ENCODE data around the gene ELAVL4.
"Not testable (repeated sequence)": the region's sequence is repeated elsewhere in the genome, so short reads cannot be mapped to it uniquely, and the experiment has no call there.

ELAVL4 gene

GRCh38 chr1:50126927-50127715 lies 18.4 kb downstream of the ELAVL4 start:
- no peak for DNase-seq

DNA sequence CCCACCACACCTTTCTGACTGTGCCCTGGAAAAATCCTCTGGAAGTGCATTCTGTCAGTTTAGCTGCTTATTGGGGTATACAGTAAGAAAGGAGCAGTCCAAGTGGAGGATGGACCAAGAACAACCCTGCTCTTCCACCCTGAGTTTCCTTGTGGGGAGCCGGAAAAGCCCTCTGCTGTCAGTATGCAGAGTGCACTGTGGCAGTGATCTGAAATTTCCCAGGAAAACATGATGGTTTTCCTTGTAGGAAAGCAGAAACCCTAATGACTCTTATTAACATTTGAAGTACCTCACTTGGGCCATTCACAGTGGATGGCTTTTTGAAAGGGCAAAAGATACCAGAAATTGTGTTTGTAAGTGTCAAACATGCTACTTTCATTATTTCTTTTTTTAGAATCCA lies 20.5 kb downstream of the ELAVL4 start:
- DNase-seq, result no peak

GRCh38 chr1:50132347-50132894 lies 23.7 kb downstream of the ELAVL4 start:
- no peak for DNase-seq

DNA sequence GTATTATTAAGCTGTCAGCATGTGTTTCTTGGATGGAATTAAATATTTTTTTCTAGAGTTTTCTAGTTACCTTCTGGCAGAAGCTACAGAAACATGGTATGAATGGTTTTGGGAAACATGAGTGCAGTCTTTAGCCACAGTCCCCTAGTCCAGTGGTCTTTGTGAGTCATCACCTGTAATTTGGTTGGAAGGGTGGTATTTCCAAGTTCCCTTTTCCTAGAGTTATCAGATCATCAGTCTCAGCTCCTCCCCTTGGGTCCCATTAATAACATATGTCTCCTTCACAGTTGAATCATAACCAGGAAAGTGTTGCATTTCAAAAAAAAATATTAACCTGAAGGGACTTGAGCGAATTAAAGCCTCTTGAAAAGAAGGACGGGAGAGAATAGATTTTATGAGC lies 27.0 kb downstream of the ELAVL4 start:
- DNase-seq, result no peak

DNA sequence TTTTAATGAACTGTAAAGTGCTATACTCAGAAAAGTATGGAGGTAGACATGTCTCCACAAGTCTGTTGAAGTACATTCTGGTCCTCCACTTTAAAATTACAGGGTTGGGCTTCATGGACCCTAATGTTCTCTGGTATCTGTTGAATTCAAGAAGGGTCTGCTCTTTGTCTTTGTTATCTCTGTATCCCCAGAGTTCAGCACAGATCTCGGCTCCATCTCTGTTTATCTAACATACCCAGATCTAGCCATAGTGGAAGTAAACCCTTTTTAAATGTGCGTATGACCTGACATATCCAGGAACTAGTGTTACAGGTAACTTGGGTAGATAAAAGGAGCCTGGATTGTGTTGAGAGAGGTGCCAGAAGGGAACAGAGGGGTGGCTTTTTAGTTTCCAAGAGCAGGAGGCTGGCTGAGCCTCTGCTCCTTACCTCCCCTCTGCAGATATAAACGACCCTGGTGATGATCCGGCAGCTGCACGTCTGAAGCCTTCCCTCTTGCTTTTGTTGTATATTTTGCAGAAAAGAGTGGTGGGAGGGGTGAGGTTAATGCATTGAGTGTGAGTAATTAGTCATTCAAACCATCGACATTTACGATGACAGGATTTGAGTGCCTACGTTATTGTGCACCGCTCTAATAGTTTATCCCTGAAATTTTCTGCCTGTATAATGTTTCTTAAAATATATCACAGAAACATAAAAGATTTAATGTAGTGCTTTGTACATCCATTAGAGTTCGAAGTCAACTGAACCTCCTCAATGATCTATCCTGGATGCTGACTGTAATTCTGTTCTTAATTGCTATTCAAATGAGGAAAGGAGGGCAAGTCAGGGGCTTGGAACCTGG lies 30.8 kb downstream of the ELAVL4 start:
- DNase-seq, result no peak

DNA sequence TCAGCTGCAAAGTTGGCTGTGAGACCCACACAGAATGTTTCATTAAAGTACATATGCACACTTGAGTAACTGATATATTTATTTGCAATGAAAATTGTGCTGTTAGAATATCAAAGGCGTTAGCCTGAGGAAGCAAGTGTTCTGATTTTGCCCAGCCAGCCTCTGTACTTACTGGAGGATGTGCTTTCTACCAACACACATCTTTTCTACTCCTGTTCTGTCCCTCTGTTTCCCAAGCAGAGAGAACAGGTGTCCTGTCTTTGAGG lies 31.4 kb downstream of the ELAVL4 start:
- DNase-seq, result no peak

GRCh38 chr1:50147191-50147850 lies 38.6 kb downstream of the ELAVL4 start:
- DNase-seq, result no peak

GRCh38 chr1:50148142-50148923 lies 39.6 kb downstream of the ELAVL4 start:
- DNase-seq, result no peak

DNA sequence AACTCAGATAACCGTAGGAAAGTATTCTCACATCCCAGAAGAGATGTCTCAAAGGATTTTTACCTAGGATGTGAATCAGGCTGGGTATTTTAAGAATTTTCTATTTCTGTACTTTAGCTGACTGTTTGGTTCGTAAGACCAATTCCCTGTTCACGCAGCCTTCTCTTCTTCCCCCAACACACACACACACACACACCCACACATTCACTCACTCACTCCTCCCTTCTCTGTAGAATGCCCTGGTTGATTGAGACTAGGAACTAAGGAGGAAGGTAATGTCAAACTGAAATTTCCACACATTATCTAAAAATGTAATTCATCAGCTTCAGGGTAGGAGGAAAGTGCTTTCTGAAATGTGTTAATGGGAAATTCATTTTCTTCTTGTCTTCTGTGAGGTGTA lies 43.5 kb downstream of the ELAVL4 start:
- DNase-seq, result no peak

GRCh38 chr1:50155541-50155940 lies 46.8 kb downstream of the ELAVL4 start:
- DNase-seq, result no peak

DNA sequence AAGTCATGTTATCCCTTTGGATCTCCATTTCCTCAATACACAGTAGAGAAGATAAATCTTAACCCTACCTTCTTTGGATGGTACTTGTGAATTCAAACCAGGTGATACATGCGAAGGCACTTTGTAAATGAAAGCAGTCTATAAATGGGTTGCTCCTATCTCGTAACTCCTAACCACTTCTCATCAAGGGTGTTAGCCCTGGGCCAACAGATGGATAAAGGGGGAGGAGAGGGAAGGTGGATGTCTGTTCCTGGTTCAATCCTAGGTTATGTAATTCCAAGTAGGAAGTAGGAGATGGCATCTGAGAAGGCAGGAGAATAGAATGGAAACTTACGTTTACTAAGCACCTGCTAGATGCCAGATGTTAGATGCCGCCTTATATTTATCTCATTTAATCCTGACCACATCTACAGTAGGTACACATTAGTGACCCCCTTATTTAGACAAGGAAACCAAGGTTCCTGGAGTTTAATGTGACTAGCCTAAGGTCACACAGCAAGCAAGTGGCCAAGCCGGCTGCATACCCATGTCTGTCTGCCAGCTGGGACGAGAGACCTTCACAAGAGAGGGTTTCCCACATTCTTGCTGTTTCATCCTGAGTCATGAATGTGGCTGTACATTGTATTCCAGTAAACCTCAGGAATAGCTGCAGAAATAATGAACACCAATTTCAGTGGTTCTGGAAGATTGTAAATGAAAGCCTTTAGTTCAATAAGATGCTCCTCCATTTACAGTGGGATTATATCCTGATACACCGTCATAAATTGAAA lies 47.7 kb downstream of the ELAVL4 start:
- DNase-seq, result no peak

DNA sequence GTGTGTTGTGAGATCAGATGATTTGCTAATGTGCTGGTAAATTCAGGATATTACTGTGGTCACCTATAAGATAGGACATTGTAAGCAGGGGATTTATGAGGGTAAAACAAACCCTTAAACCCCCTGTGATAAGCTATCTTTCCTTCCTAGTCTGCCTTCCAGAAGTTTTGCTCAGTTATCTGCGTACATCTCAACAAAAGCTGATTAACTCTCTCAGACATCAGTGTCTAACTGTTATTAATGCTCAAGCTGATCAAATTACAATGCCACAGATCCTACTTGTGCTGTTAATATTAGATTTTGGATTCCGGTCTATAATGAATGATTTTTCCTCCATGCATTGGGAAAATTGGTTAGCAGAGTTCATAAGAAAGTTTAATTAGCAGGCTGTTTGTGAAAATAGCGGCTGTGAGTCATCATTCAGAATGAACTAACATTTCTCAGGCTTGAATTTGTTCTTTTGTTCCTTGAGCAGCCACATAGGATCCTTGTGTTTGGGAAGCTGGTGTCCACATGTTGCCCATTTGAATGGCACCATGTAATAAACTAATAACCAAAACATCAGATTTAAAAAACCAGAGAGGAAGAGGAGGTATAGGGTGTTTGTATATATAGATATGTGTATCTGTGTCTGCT lies 48.7 kb downstream of the ELAVL4 start:
- no peak for DNase-seq

- no peak for DNase-seq
These were observed 49.7 kb downstream of the ELAVL4 start for GRCh38 chr1:50158421-50158820.

GRCh38 chr1:50163680-50164079 lies 55.0 kb downstream of the ELAVL4 start:
- no peak for DNase-seq

DNA sequence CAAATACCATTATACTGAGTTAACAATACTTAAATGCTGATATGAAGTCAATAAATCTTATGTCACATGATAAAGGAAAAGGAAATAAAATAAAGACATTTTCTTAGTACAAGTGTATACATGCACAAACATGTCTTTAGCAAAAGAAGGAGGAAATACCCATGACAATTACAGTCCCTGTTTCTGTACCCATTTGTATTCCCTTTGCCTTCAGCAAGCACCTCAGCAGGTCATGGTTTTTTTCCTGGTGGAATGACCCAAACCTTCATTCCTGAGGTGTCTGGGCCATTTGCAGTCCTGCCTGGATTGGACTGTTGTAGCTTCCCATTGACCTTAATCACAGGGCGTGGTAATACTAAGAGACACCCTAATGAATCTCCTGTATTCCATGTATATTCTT lies 57.6 kb downstream of the ELAVL4 start:
- not testable (repeated sequence) for DNase-seq

DNA sequence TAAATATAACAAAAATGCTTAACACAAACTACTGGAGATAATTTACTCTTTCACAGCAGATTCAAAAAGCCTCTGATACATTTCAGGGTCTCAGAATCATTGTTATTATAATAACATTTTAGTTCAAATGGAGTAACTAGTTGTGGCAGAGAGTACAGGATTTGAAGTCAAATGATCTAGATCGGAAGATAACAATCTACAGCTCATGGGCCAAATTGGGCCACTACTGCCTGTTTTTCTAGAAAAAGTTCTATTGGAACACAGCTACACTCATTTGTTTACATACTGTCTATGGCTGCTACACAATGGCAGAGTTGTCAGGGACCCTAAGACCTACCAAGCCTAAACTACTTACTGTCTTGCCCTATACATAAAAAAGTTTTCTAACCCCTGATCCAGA lies 63.6 kb downstream of the ELAVL4 start:
- no peak for DNase-seq

DNA sequence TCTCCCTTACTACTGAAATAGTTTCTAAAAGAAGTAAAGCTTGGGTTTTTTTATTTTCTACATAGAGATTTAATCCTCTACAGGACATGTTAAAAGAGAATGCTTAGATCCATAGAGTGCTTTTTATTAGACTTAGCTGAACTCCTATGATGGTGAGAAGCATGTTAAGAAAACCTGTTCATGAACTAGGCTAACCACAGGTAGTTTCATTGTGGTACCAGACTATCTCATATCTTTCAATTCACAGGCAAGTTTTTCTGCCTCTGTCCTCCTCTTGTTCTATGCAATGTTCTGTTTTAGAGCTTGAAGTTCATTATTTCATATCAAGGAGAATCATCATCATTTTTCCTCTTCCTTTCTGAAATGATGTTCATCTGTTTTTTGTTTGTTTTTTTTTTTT lies 65.4 kb downstream of the ELAVL4 start:
- DNase-seq, result no peak

- no peak for DNase-seq
These were observed 67.3 kb downstream of the ELAVL4 start for GRCh38 chr1:50175719-50176639.

DNA sequence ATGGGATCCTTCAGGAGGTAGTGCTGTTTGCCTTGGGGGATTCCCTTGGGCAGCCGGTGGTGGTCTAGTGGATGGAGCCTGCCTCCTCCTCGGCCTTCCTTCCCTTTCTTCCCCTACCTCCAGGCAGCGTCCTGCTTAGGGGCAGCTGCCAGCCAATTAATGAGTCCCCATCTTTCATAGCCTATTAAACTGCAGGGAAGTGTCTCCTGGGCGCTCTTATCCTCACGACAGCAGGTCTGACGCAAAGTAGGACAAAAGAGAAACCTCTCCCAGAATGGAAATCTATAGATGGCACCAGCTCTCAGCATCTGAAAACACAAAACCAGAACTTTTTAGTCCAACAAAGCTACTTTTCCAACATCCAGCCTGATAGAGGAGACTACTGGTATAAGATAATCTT lies 69.3 kb downstream of the ELAVL4 start:
- no peak for DNase-seq

GRCh38 chr1:50179639-50180038 lies 70.9 kb downstream of the ELAVL4 start:
- DNase-seq, result no peak
